Lung (tissue), 4 donors: ENCODE results near the gene GLYATL3. TPM values are rescaled to one million over a fixed set of nuclear protein-coding genes. Genes with fewer than 3 reads are reported as not detected.

Experiments used
- polyA plus RNA-seq, 2 donors: library from polyadenylated mRNA; stranded (reverse); fragments of 200-250 nt; gene quantifications; one replicate each; pipeline ENCODE4 v1.2.1, GENCODE V29; 2013
- total RNA-seq, 2 donors: library from RNA; depleted of rRNA in 1 of 2; stranded (reverse); fragments of >200 nt in 1 of 2; gene quantifications; one replicate each; pipeline ENCODE4 v1.2.1, GENCODE V29; 2014 to 2021
- donor health status: Bipolar disorder and iron deficiency.
- donor health status: healthy.
- donor health status: DM: yes; HTN: yes; CAD: no.

The GLYATL3 gene
- total and polyA plus RNA-seq, 4 donors = not detected

Other genes starting within 250 kb of the GLYATL3 start
- gene MMUT, start 36.7 kb upstream of the GLYATL3 start, total RNA-seq = 10 to 100 TPM; 21.3 to 27.0 TPM
- 10 to 100 TPM; 11.4 to 14.3 TPM for gene MMUT, start 36.7 kb upstream of the GLYATL3 start, polyA plus RNA-seq
- 1 to 10 TPM; 3.5 to 9.2 TPM for gene CENPQ, start 36.6 kb upstream of the GLYATL3 start, total RNA-seq
- gene CENPQ, start 36.6 kb upstream of the GLYATL3 start, polyA plus RNA-seq = 1 to 10 TPM; 3.5 to 3.8 TPM
- gene C6orf141, start 50.7 kb downstream of the GLYATL3 start, total RNA-seq = 1 to 10 TPM; 4.0 to 4.5 TPM
- 1 to 10 TPM in 1 of 2 donors, under 1 TPM in 1; 0.73 to 6.1 TPM for gene C6orf141, start 50.7 kb downstream of the GLYATL3 start, polyA plus RNA-seq
- gene RHAG, start 136.9 kb downstream of the GLYATL3 start, total RNA-seq = 1 to 10 TPM in 1 of 2 donors, under 1 TPM in 1; 0.31 to 5.7 TPM
- gene RHAG, start 136.9 kb downstream of the GLYATL3 start, polyA plus RNA-seq = under 1 TPM in 1 of 2 donors, not detected in 1; 0.03 TPM
- gene CRISP2, start 213.6 kb downstream of the GLYATL3 start, total RNA-seq = 1 to 10 TPM in 1 of 2 donors, under 1 TPM in 1; 0.28 to 4.0 TPM
- 1 to 10 TPM; 1.2 to 1.5 TPM for gene CRISP2, start 213.6 kb downstream of the GLYATL3 start, polyA plus RNA-seq
- 1 to 10 TPM in 1 of 2 donors, under 1 TPM in 1; 0.80 to 1.1 TPM for gene CRISP3, start 244.5 kb downstream of the GLYATL3 start, total RNA-seq
- 1 to 10 TPM in 1 of 2 donors, under 1 TPM in 1; 0.59 to 1.0 TPM for gene CRISP3, start 244.5 kb downstream of the GLYATL3 start, polyA plus RNA-seq